Measurements from ENCODE around the gene AURKA.

GRCh38 chr20:56422076-56422823 is 30.2 kb upstream of the AURKA start:
- TF ChIP-seq CTCF (conservative IDR thresholded peaks at IDR 0.05; ENCODE audit: low read depth, low read length) (no peak), EZH2phosphoT487 (IDR thresholded peaks at IDR 0.05; ENCODE audit: borderline replicate concordance, low read length) (no peak)
